Uterus (tissue), 2 donors: ENCODE measurements around the gene PRC1.

ENCODE experiments used
- CTCF ChIP-seq, 4 experiments: fragments of 200-600 bp in 2 of 4; fragments of 450-650 bp in 2 of 4; sonication (generic) in 2 of 4; IDR thresholded peaks; one replicate each; pipeline ENCODE4 v1.5.1; 2016 to 2019; ENCODE audit warnings: antibody characterized with exemption in 4 of 4, mild to moderate bottlenecking in 2 of 4, moderate library complexity in 1 of 4
- POLR2A ChIP-seq, 2 donors: fragments of 450-650 bp; IDR thresholded peaks; one replicate each; pipeline ENCODE4 v1.6.1; 2016; ENCODE audit warnings: antibody characterized with exemption in 2 of 2, mild to moderate bottlenecking in 1 of 2, moderate library complexity in 1 of 2

GRCh38 chr15:90930861-90931574, 63.3 kb downstream of the PRC1 start:
- TF ChIP-seq CTCF (IDR thresholded peaks at IDR 0.05) (no peak), POLR2A (IDR thresholded peaks at IDR 0.05) (no peak)
